NCI-H2196 (cell line): Measurements from ENCODE around the gene KDM2B.
"Not testable (repeated sequence)": the region's sequence is repeated elsewhere in the genome, so short reads cannot be mapped to it uniquely, and the experiment has no call there.

Source experiments
- DNase-seq: peaks from one replicate; lab custom pipeline; 2025; ENCODE audit not compliant: unreplicated experiment; lab: John Stamatoyannopoulos, UW

The KDM2B gene

GRCh38 chr12:121397521-121397920 is 183.3 kb downstream of the KDM2B start:
- DNase-seq, result no peak

DNA sequence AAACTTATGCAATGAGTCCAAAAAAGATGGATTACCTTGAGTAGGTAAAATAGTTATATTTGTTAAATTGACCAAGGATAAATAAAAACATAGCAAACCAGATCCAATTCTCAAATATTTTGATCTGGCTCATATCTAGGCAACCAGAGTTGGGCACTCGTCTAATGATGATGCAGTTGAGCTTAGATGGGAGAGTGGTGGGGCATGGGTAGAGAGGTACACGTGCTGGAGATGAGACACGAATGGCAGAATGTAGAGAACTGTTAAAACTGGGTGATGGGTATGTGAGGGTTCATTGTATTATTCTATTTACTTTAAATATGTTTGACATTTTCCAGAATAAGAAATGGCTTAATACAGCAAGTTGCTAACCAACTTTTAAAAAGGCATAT is 188.5 kb downstream of the KDM2B start:
- no peak for DNase-seq

- DNase-seq, result no peak
These were observed 189.1 kb downstream of the KDM2B start for GRCh38 chr12:121391619-121392324.

GRCh38 chr12:121390856-121391255 is 190.0 kb downstream of the KDM2B start:
- no peak for DNase-seq

GRCh38 chr12:121388421-121388981 is 192.3 kb downstream of the KDM2B start:
- no peak for DNase-seq

DNA sequence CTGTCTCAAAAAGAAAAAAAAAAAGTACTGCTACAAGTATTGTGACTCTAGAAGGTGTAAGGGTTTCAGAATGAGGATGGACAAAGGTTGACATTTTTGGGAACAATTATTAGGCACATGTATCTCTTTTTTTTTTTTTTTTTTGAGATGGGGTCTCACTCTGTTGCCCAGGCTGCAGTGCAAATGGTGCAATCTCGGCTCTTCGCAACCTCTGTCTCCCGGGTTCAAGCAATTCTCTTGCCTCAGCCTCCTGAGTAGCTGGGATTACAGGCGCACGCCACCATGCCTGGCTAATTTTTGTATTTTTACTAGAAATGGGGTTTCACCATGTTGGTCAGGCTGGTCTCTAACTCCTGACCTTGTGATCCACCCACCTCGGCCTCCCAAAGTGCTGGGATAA is 195.9 kb downstream of the KDM2B start:
- not testable (repeated sequence) for DNase-seq

DNA sequence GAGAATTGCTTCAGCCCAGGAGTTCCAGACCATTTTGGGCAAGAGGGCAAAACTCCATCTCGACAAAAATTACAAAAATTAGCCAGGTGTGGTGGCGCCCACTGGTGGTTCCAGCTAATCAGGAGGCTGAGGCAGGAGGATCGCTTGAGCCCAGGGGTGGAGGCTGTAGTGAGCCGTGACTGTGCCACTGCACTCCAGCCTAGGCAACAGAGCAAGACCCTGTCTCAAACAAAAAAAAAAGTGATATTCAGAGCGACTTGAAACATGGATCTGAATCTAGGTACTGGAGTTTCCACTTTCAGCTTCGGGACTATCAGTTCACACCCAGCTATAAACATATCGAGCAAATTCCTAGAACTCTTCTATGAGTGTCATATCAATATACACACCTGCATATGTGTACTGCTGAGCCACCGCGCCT is 197.2 kb downstream of the KDM2B start:
- no peak for DNase-seq

GRCh38 chr12:121379945-121380344 is 200.9 kb downstream of the KDM2B start:
- DNase-seq, result no peak
